HepG2 (cell line): ENCODE data around the gene C15orf62.

ENCODE experiments used
- ATF7-NPFF ChIP-seq: sonication (generic); formaldehyde crosslinking; IDR thresholded peaks from 2 replicates; pipeline ENCODE4 v1.8.1; 2023; ENCODE audit warnings: mild to moderate bottlenecking, low read depth, missing genetic modification reagents, moderate library complexity
- GTF2F1 ChIP-seq: fragments of 150-350 bp; IDR thresholded peaks from 2 replicates; pipeline ENCODE4 v1.6.1; 2014; ENCODE audit warnings: low read length
- HNRNPLL ChIP-seq: fragments of 200-400 bp; formaldehyde crosslinking; IDR thresholded peaks from 2 replicates; pipeline ENCODE4 v1.6.1; 2017; ENCODE audit warnings: mild to moderate bottlenecking, low read depth, low read length; ENCODE audit not compliant: poor library complexity, severe bottlenecking
- NCOR1 ChIP-seq: fragments of 200-600 bp; sonication (generic); IDR thresholded peaks from 2 replicates; pipeline ENCODE4 v1.7.0; 2017; ENCODE audit warnings: antibody characterized with exemption, low read length, borderline replicate concordance
- PHF21A ChIP-seq: sonication (generic); formaldehyde crosslinking; IDR thresholded peaks from 2 replicates; pipeline ENCODE4 v1.5.0; 2020; ENCODE audit warnings: mild to moderate bottlenecking, missing genetic modification reagents
- TGIF2 ChIP-seq: IDR thresholded peaks from 2 replicates; pipeline ENCODE4 v1.6.1; 2016; ENCODE audit warnings: control low read depth, missing compliant biosample characterization
- ZNF350 ChIP-seq: sonication (generic); formaldehyde crosslinking; IDR thresholded peaks from 2 replicates; pipeline ENCODE4 v1.4.0; 2020; ENCODE audit warnings: mild to moderate bottlenecking, low read depth, missing genetic modification reagents, borderline replicate concordance

DNA sequence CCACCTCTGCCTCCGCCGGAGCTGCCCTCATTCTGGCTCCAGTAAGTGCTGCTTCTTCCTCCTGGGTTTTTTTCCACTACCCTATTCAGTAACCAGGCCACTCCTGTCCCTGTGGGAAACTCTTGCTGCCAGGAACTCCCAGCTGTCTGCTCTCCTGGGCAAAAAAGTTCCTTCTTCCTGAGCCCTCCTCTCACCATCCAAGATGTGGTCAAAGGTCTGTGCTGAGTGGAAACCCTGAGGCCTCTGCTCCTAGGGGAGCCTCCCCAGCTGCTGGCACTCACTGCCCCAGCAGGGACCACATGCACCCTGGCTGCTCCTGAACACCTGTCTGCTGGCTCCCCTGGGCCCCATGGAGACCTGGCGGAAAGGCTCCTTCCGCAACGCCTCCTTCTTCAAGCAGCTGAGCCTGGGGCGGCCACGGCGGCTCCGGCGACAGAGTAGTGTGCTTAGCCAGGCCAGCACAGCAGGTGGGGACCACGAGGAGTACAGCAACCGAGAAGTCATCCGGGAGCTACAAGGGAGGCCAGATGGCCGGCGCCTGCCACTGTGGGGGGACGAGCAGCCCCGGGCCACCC lies 454 bp downstream of the C15orf62 start:
- TF ChIP-seq TGIF2 (no peak), HNRNPLL (no peak), ATF7-NPFF (CRISPR knock-in tag) (no peak), PHF21A (no peak), ZNF350 (no peak), NCOR1 (no peak), GTF2F1 (no peak)
